SK-N-SH treated with all-trans-retinoic acid at 6 μM for 48 hours (cell line): ENCODE data around the gene IDH3B.

ENCODE experiments used
- ATAC-seq: fragments of 200-7000 bp; cut with Tn5 transposase; 3 replicates; pipeline ENCODE4 v1.9.1; 2020; ENCODE audit warnings: mild to moderate bottlenecking, moderate library complexity
- BACH2 ChIP-seq: fragments of 250-450 bp; sonication (Bioruptor Pico); IDR thresholded peaks from 2 replicates; pipeline ENCODE4 v1.9.0; 2021; ENCODE audit warnings: mild to moderate bottlenecking, borderline replicate concordance
- CSRNP3 ChIP-seq: fragments of 250-450 bp; sonication (Bioruptor Pico); IDR thresholded peaks from 2 replicates; pipeline ENCODE4 v1.5.1; 2021; ENCODE audit warnings: mild to moderate bottlenecking, moderate library complexity
- ESRRG ChIP-seq: fragments of 250-450 bp; sonication (Bioruptor Pico); IDR thresholded peaks from 2 replicates; pipeline ENCODE4 v1.6.1; 2021; ENCODE audit warnings: mild to moderate bottlenecking
- GLIS3 ChIP-seq: fragments of 250-450 bp; sonication (Bioruptor Pico); IDR thresholded peaks from 2 replicates; pipeline ENCODE4 v1.5.0; 2020; ENCODE audit warnings: mild to moderate bottlenecking, moderate library complexity
- ISL1 ChIP-seq: fragments of 250-450 bp; sonication (Bioruptor Pico); IDR thresholded peaks from 2 replicates; pipeline ENCODE4 v2.1.2; 2022; ENCODE audit warnings: mild to moderate bottlenecking, moderate library complexity
- OSR1 ChIP-seq: fragments of 250-450 bp; sonication (Bioruptor Pico); IDR thresholded peaks from 2 replicates; pipeline ENCODE4 v1.8.0; 2022; ENCODE audit warnings: moderate library complexity, mild to moderate bottlenecking, inconsistent platforms
- PPARA ChIP-seq: fragments of 250-450 bp; sonication (Bioruptor Pico); IDR thresholded peaks from 2 replicates; pipeline ENCODE4 v1.5.0; 2020; ENCODE audit warnings: mild to moderate bottlenecking, borderline replicate concordance
- RARB ChIP-seq: fragments of 250-450 bp; sonication (Bioruptor Pico); IDR thresholded peaks from 2 replicates; pipeline ENCODE4 v1.8.0; 2021; ENCODE audit warnings: mild to moderate bottlenecking, moderate library complexity
- SNAI2 ChIP-seq: fragments of 250-450 bp; sonication (Bioruptor Pico); IDR thresholded peaks from 2 replicates; pipeline ENCODE4 v1.5.0; 2020; ENCODE audit warnings: mild to moderate bottlenecking, moderate library complexity
- TCF4 ChIP-seq: fragments of 250-450 bp; sonication (Bioruptor Pico); IDR thresholded peaks from 2 replicates; pipeline ENCODE4 v1.8.0; 2021; ENCODE audit warnings: mild to moderate bottlenecking, moderate library complexity, borderline replicate concordance
- TOX ChIP-seq: fragments of 250-450 bp; sonication (Bioruptor Pico); IDR thresholded peaks from 2 replicates; pipeline ENCODE4 v1.8.0; 2021; ENCODE audit warnings: mild to moderate bottlenecking, moderate library complexity, borderline replicate concordance
- ZC3H10 ChIP-seq: fragments of 250-450 bp; sonication (Bioruptor Pico); IDR thresholded peaks from 2 replicates; pipeline ENCODE4 v1.5.1; 2021; ENCODE audit warnings: mild to moderate bottlenecking, moderate library complexity
- ZFP30 ChIP-seq: fragments of 450-650 bp; formaldehyde crosslinking; IDR thresholded peaks from 2 replicates; pipeline ENCODE4 v1.5.0; 2022; ENCODE audit warnings: mild to moderate bottlenecking, moderate library complexity
- ZNF565 ChIP-seq: fragments of 450-650 bp; formaldehyde crosslinking; conservative IDR thresholded peaks from 2 replicates; pipeline ENCODE4 v1.5.0; 2020; ENCODE audit warnings: low read depth, mild to moderate bottlenecking, moderate library complexity
- ZNF70 ChIP-seq: fragments of 450-650 bp; formaldehyde crosslinking; IDR thresholded peaks from 2 replicates; pipeline ENCODE4 v1.5.0; 2020; ENCODE audit warnings: mild to moderate bottlenecking, moderate library complexity
- ZNF8 ChIP-seq: fragments of 450-650 bp; formaldehyde crosslinking; IDR thresholded peaks from 2 replicates; pipeline ENCODE4 v1.5.0; 2020; ENCODE audit warnings: mild to moderate bottlenecking, moderate library complexity
- TF ChIP-seq, protein P1 (sequence below): fragments of 250-450 bp; sonication (Bioruptor Pico); IDR thresholded peaks from 2 replicates; pipeline ENCODE4 v1.8.0; 2021; ENCODE audit warnings: low read depth, mild to moderate bottlenecking, moderate library complexity, borderline replicate concordance
- TF ChIP-seq, protein P2 (sequence below): fragments of 250-450 bp; sonication (Bioruptor Pico); IDR thresholded peaks from 2 replicates; pipeline ENCODE4 v1.8.0; 2020; ENCODE audit warnings: mild to moderate bottlenecking, moderate library complexity, borderline replicate concordance
- TF ChIP-seq, protein P3 (sequence below): fragments of 250-450 bp; sonication (Bioruptor Pico); IDR thresholded peaks from 2 replicates; pipeline ENCODE4 v1.5.0; 2020; ENCODE audit warnings: mild to moderate bottlenecking, moderate library complexity

IDH3B gene

DNA sequence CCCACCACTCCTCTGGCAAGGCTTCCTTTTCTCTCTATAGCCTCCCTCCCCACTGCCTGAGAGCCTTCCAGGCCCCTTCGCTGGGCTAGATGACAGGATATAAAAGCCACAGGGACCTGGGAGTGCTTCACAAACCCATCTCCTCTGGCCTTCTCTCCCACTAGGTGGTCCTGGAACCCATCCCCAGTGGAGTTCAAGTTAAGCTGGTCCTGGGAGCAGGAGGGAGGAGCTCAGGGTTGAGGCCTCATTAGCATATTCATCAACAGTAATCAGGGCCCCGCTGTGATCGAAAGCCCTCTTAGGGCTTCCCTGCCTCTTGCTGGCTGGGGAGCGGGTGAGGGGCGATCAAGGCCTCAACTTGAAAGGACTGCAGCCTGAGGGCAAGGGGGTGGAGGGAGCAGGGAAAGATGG lies 37.7 kb upstream of the IDH3B start (continued):
- TF ChIP-seq OSR1 (CRISPR knock-in tag) (no peak), PPARA (CRISPR knock-in tag) (no peak), SNAI2 (CRISPR knock-in tag) (no peak), ZNF70 (CRISPR knock-in tag) (no peak)
- TF ChIP-seq, all 23 proteins: peak for 0

GRCh38 chr20:2700913-2701620 lies 37.1 kb upstream of the IDH3B start:
- no peak for TF ChIP-seq BACH2 (CRISPR knock-in tag)
- no peak for TF ChIP-seq ISL1 (CRISPR knock-in tag)
- TF ChIP-seq ZNF8 = no peak
- TF ChIP-seq, protein P1, sequence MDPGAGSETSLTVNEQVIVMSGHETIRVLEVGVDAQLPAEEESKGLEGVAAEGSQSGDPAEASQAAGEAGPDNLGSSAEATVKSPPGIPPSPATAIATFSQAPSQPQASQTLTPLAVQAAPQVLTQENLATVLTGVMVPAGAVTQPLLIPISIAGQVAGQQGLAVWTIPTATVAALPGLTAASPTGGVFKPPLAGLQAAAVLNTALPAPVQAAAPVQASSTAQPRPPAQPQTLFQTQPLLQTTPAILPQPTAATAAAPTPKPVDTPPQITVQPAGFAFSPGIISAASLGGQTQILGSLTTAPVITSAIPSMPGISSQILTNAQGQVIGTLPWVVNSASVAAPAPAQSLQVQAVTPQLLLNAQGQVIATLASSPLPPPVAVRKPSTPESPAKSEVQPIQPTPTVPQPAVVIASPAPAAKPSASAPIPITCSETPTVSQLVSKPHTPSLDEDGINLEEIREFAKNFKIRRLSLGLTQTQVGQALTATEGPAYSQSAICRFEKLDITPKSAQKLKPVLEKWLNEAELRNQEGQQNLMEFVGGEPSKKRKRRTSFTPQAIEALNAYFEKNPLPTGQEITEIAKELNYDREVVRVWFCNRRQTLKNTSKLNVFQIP (CRISPR knock-in tag) = no peak
- TF ChIP-seq, protein P2, sequence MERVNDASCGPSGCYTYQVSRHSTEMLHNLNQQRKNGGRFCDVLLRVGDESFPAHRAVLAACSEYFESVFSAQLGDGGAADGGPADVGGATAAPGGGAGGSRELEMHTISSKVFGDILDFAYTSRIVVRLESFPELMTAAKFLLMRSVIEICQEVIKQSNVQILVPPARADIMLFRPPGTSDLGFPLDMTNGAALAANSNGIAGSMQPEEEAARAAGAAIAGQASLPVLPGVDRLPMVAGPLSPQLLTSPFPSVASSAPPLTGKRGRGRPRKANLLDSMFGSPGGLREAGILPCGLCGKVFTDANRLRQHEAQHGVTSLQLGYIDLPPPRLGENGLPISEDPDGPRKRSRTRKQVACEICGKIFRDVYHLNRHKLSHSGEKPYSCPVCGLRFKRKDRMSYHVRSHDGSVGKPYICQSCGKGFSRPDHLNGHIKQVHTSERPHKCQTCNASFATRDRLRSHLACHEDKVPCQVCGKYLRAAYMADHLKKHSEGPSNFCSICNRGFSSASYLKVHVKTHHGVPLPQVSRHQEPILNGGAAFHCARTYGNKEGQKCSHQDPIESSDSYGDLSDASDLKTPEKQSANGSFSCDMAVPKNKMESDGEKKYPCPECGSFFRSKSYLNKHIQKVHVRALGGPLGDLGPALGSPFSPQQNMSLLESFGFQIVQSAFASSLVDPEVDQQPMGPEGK (CRISPR knock-in tag) = no peak
- no peak for TF ChIP-seq ZC3H10 (CRISPR knock-in tag)
- TF ChIP-seq, all 23 proteins: peak for 0
- no peak for ATAC-seq

DNA sequence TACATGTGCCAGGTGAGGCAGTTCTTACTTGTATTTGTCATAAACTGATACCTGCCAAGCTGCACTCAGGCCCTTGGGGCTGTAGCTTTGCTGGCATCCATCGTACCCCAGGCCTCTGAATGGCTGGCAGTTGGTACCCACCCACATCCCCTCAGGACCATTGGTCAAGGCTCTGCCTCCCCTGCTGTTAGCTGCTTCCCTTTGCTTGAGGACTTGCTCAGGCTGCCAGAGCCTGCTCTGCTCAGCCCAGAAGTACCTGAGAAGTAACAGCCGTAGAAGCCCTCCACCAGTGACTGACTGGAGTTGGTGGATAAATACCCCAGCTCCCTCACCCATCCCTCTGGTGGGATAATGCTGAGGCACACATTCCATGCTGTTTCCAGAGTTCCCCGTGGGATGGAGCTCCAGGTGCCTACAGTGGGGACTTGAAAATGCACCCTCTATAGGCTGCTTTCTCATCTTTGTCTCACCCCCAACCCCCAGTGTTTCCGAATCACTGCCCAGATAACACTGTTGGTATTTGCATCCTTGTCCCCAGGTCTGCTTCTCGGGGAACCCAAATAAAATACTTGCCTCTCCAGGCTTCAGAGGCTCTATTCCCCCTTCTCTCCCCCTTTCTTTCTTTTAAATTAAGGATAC lies 35.9 kb upstream of the IDH3B start:
- peak; percentile 41; the same call in 2 of the 3 replicates for ATAC-seq
- TF ChIP-seq, protein P3, sequence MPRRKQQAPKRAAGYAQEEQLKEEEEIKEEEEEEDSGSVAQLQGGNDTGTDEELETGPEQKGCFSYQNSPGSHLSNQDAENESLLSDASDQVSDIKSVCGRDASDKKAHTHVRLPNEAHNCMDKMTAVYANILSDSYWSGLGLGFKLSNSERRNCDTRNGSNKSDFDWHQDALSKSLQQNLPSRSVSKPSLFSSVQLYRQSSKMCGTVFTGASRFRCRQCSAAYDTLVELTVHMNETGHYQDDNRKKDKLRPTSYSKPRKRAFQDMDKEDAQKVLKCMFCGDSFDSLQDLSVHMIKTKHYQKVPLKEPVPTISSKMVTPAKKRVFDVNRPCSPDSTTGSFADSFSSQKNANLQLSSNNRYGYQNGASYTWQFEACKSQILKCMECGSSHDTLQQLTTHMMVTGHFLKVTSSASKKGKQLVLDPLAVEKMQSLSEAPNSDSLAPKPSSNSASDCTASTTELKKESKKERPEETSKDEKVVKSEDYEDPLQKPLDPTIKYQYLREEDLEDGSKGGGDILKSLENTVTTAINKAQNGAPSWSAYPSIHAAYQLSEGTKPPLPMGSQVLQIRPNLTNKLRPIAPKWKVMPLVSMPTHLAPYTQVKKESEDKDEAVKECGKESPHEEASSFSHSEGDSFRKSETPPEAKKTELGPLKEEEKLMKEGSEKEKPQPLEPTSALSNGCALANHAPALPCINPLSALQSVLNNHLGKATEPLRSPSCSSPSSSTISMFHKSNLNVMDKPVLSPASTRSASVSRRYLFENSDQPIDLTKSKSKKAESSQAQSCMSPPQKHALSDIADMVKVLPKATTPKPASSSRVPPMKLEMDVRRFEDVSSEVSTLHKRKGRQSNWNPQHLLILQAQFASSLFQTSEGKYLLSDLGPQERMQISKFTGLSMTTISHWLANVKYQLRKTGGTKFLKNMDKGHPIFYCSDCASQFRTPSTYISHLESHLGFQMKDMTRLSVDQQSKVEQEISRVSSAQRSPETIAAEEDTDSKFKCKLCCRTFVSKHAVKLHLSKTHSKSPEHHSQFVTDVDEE (CRISPR knock-in tag) = no peak
- TF ChIP-seq ZFP30 (CRISPR knock-in tag) (no peak), TOX (no peak), GLIS3 (CRISPR knock-in tag) (no peak), CSRNP3 (CRISPR knock-in tag) (no peak), ISL1 (CRISPR knock-in tag) (no peak), ZNF8 (no peak), TCF4 (no peak), OSR1 (CRISPR knock-in tag) (no peak)

DNA sequence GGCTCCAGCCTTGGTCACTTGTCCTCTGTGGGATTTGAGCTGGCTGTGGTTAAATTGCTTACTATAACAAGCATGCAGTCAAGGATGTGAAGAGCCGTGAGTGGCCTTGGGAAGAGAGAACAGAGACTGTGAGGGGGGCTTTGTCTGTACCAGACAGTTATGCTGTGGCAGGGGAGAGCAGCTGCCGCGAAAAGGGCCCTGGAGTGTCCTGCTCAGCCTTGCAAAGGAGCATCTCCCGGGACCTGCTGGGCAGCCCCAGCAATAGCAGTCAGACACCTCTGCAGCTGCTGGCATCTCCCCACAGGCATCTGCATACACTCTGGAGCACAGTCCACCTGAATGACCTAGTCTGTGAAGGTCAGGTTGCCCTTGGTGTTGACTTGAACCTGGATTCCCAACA lies 34.9 kb upstream of the IDH3B start:
- no peak for ATAC-seq
- TF ChIP-seq, protein P1 (CRISPR knock-in tag) = no peak
- TF ChIP-seq ZC3H10 (CRISPR knock-in tag) (no peak), PPARA (CRISPR knock-in tag) (no peak), ZNF8 (no peak), ZNF565 (CRISPR knock-in tag) (no peak), TOX (no peak), TCF4 (no peak), RARB (CRISPR knock-in tag) (no peak), OSR1 (CRISPR knock-in tag) (no peak), ESRRG (no peak), CSRNP3 (CRISPR knock-in tag) (no peak)
- TF ChIP-seq, protein P2 (CRISPR knock-in tag) = no peak
